T-cell (primary cell): Measurements from ENCODE around the gene GKN2. TPM values are rescaled to one million over a fixed set of nuclear protein-coding genes. Genes with fewer than 3 reads are reported as not detected.

Source experiments
- ATAC-seq, 4 experiments: fragments of 200-7000 bp in 3 of 4; fragments of 150-1000 bp in 1 of 4; cut with Tn5 transposase; replicated peaks in 1 of 4; 1 replicate in 3 of 4; 2 replicates in 1 of 4; pipeline ENCODE4 v1.10.0; 2021; ENCODE audit warnings: moderate library complexity in 3 of 4, mild to moderate bottlenecking in 2 of 4, moderate number of reproducible peaks in 1 of 4
- CTCF ChIA-PET, 2 donors: fragments of 300-600 bp; sonication (Branson Sonifier 250); formaldehyde crosslinking; loops; one replicate each; lab custom pipeline; 2022; ENCODE audit warnings: antibody characterized with exemption in 2 of 2; lab: Charles Lee
- POLR2A ChIA-PET, 2 donors: fragments of 300-600 bp; sonication (Branson Sonifier 250); formaldehyde crosslinking; loops; one replicate each; lab custom pipeline; 2022; ENCODE audit warnings: antibody characterized with exemption in 2 of 2; lab: Charles Lee
- DNase-seq, 35 experiments: peaks; one replicate each; pipeline versions ENCODE4 v3.0.0 to v3.0.0-alpha.2; 2013 to 2023
- H3K27ac ChIP-seq: one replicate; pipeline ENCODE4 v1.5.1; 2013; ENCODE audit warnings: low read length
- H3K27me3 ChIP-seq, 2 experiments: replicated peaks in 1 of 2; 1 replicate in 1 of 2; 2 replicates in 1 of 2; pipeline versions ENCODE4 v1.6.1 to v1.7.0; 2013; ENCODE audit warnings: low read length in 1 of 2, mixed read lengths in 1 of 2; ENCODE audit not compliant: control insufficient read depth in 2 of 2, insufficient read depth in 2 of 2; ENCODE audit errors: extremely low read depth in 1 of 2
- H3K36me3 ChIP-seq, 2 donors: 1 replicate in 1 of 2; 2 replicates in 1 of 2; pipeline versions ENCODE4 v1.6.1 to v1.7.0; 2013; ENCODE audit warnings: low read length in 1 of 2; ENCODE audit not compliant: control insufficient read depth in 2 of 2, insufficient read depth in 1 of 2; ENCODE audit errors: extremely low read depth in 1 of 2
- H3K4me1 ChIP-seq, 2 experiments: 1 replicate in 1 of 2; 2 replicates in 1 of 2; pipeline versions ENCODE4 v1.6.1 to v1.7.0; 2013; ENCODE audit warnings: low read length in 2 of 2, mixed read lengths in 1 of 2; ENCODE audit not compliant: insufficient read depth in 2 of 2, control insufficient read depth in 1 of 2; ENCODE audit errors: extremely low read depth in 1 of 2
- H3K4me3 ChIP-seq, 2 donors: 1 replicate in 1 of 2; 2 replicates in 1 of 2; pipeline versions ENCODE4 v1.5.1 to v1.7.0; 2013; ENCODE audit warnings: mild to moderate bottlenecking in 2 of 2, low read length in 1 of 2, moderate library complexity in 1 of 2; ENCODE audit not compliant: control insufficient read depth in 1 of 2; ENCODE audit errors: extremely low read depth in 1 of 2
- H3K9me3 ChIP-seq: 2 replicates; pipeline ENCODE4 v1.7.0; 2013
- H3K27ac Mint-ChIP-seq, 2 donors: one replicate each; pipeline ENCODE4 v1.8.0; 2020 to 2021; ENCODE audit warnings: mild to moderate bottlenecking in 2 of 2, mixed read lengths in 2 of 2
- H3K27me3 Mint-ChIP-seq, 2 donors: one replicate each; pipeline ENCODE4 v1.8.0; 2021 to 2022; ENCODE audit warnings: mixed read lengths in 2 of 2
- H3K36me3 Mint-ChIP-seq: one replicate; pipeline ENCODE4 v1.8.0; 2021; ENCODE audit warnings: mixed read lengths
- H3K4me1 Mint-ChIP-seq, 3 donors: one replicate each; pipeline ENCODE4 v1.8.0; 2020 to 2022; ENCODE audit warnings: mixed read lengths in 3 of 3, mild to moderate bottlenecking in 1 of 3
- H3K4me3 Mint-ChIP-seq, 3 donors: one replicate each; pipeline ENCODE4 v1.8.0; 2020 to 2022; ENCODE audit warnings: mild to moderate bottlenecking in 3 of 3, mixed read lengths in 3 of 3, moderate library complexity in 3 of 3
- H3K9me3 Mint-ChIP-seq, 3 donors: one replicate each; pipeline ENCODE4 v1.8.0; 2020 to 2022; ENCODE audit warnings: mixed read lengths in 3 of 3
- WGBS: methylation state at CpG from one replicate; pipeline ENCODE4 v1.1.5; 2013; ENCODE audit warnings: missing lambda C conversion rate; ENCODE audit not compliant: insufficient coverage; 5-methylcytosine and 5-hydroxymethylcytosine counted together
- total RNA-seq, 35 experiments: library from RNA in 6 of 35; stranded (reverse) in 6 of 35; fragments of 120-200 nt in 1 of 35; gene quantifications; one replicate each; pipeline versions ENCODE4 v1.2.1 to v1.2.4 and lab custom pipeline; 2013 to 2026

Gene GKN2
- total RNA-seq, 5 donors from 2014 or later (not counting 1 experiment from before 2014, with no cell fraction given) = not detected

GRCh38 chr2:68921646-68922045 lies 31.0 kb downstream of the GKN2 start:
- ATAC-seq (no peak), DNase-seq (no peak)
- Histone ChIP-seq H3K27ac (no peak overlapping the region), H3K27me3 (peaks cover 0 to 1% of the 10 kb centered on the region in 2 experiments), H3K36me3 (no peaks in the 10 kb centered on the region), H3K4me3 (no peak overlapping the region), H3K9me3 (no peaks in the 10 kb centered on the region), H3K4me1 (no peaks in the 10 kb centered on the region)
- H3K36me3 Mint-ChIP-seq = no peaks in the 10 kb centered on the region
- H3K4me1 Mint-ChIP-seq = peaks cover 3 to 5% (median 4%) of the 10 kb centered on the region in 3 donors
- H3K9me3 Mint-ChIP-seq = no peaks in the 10 kb centered on the region
- ChIA-PET POLR2A (no interaction called here), CTCF (interaction anchor here in 1 of 2 donors (0.8 to 1.0 kb wide), 2 partner anchors 170 to 458 kb away, joined by 3 read pairs; no protein-coding TSS in a partner anchor)
- peak overlapping the region in 1 of 2 donors; percentile 8 for H3K27ac Mint-ChIP-seq
- WGBS = no CpG with 5 or more reads among the region's 4 CpGs
- no peaks in the 10 kb centered on the region for H3K27me3 Mint-ChIP-seq
- no peak overlapping the region for H3K4me3 Mint-ChIP-seq

- no peak overlapping the region for H3K27ac ChIP-seq
- Mint-ChIP-seq H3K4me1 (peaks cover 3 to 5% (median 4%) of the 10 kb centered on the region in 3 donors), H3K36me3 (no peaks in the 10 kb centered on the region), H3K27me3 (no peaks in the 10 kb centered on the region), H3K9me3 (no peaks in the 10 kb centered on the region), H3K27ac (no peak overlapping the region), H3K4me3 (no peak overlapping the region)
- ChIA-PET POLR2A (no interaction called here), CTCF (interaction anchor here in 1 of 2 donors (0.6 to 1.2 kb wide), 5 partner anchors 169 to 574 kb away, joined by 3 to 5 read pairs (median 3); no protein-coding TSS in a partner anchor)
- H3K4me1 ChIP-seq = no peaks in the 10 kb centered on the region
- H3K9me3 ChIP-seq = no peaks in the 10 kb centered on the region
- no peaks in the 10 kb centered on the region for H3K36me3 ChIP-seq
- DNase-seq (no peak), ATAC-seq (no peak)
- no peaks in the 10 kb centered on the region for H3K27me3 ChIP-seq
- H3K4me3 ChIP-seq = no peak overlapping the region
- WGBS = 100% methylated on average over 1 of the region's 6 CpGs
Observed at GRCh38 chr2:68920481-68921170, 32.1 kb downstream of the GKN2 start.

- Mint-ChIP-seq H3K36me3 (no peaks in the 10 kb centered on the region), H3K27me3 (no peaks in the 10 kb centered on the region), H3K9me3 (no peaks in the 10 kb centered on the region), H3K4me3 (no peak overlapping the region), H3K27ac (no peak overlapping the region), H3K4me1 (no peaks in the 10 kb centered on the region)
- WGBS = 96% methylated on average over 4 of the region's 7 CpGs
- DNase-seq (no peak), ATAC-seq (no peak)
- Histone ChIP-seq H3K4me1 (peaks cover 0 to 9% of the 10 kb centered on the region in 2 experiments), H3K27me3 (no peaks in the 10 kb centered on the region), H3K4me3 (no peak overlapping the region), H3K9me3 (no peaks in the 10 kb centered on the region), H3K27ac (no peak overlapping the region), H3K36me3 (no peaks in the 10 kb centered on the region)
- ChIA-PET CTCF (interaction anchor here in 1 of 2 donors (0.5 to 1.3 kb wide), 3 partner anchors 80 to 455 kb away, joined by 3 to 4 read pairs (median 3); no protein-coding TSS in a partner anchor), POLR2A (no interaction called here)
Observed at GRCh38 chr2:68918497-68918896, 34.2 kb downstream of the GKN2 start.

- Mint-ChIP-seq H3K27me3 (no peaks in the 10 kb centered on the region), H3K4me1 (no peaks in the 10 kb centered on the region), H3K9me3 (no peaks in the 10 kb centered on the region), H3K27ac (no peak overlapping the region), H3K4me3 (no peak overlapping the region), H3K36me3 (no peaks in the 10 kb centered on the region)
- CTCF ChIA-PET = interaction anchor here (0.6 kb wide), 2 partner anchors 433 to 452 kb away, joined by 4 to 8 read pairs; no protein-coding TSS in a partner anchor
- Histone ChIP-seq H3K4me1 (peaks cover 6 to 23% of the 10 kb centered on the region in 2 experiments), H3K27me3 (no peaks in the 10 kb centered on the region), H3K27ac (no peak overlapping the region), H3K4me3 (no peak overlapping the region), H3K9me3 (no peaks in the 10 kb centered on the region), H3K36me3 (no peaks in the 10 kb centered on the region)
- WGBS = no CpG with 5 or more reads among the region's 3 CpGs
- POLR2A ChIA-PET = no interaction called here
- ATAC-seq = no peak
- DNase-seq = no peak
Observed at GRCh38 chr2:68917034-68917718, 35.5 kb downstream of the GKN2 start.

GRCh38 chr2:68916226-68916625 lies 36.5 kb downstream of the GKN2 start:
- 100% methylated on average over 1 of the region's 1 CpG for WGBS
- Mint-ChIP-seq H3K4me1 (peaks cover 0 to 2% (median 0%) of the 10 kb centered on the region in 3 donors), H3K27ac (no peak overlapping the region), H3K9me3 (no peaks in the 10 kb centered on the region), H3K27me3 (no peaks in the 10 kb centered on the region), H3K4me3 (no peak overlapping the region), H3K36me3 (no peaks in the 10 kb centered on the region)
- H3K4me3 ChIP-seq = no peak overlapping the region
- no peaks in the 10 kb centered on the region for H3K27me3 ChIP-seq
- H3K9me3 ChIP-seq = no peaks in the 10 kb centered on the region
- POLR2A ChIA-PET = no interaction called here
- DNase-seq (no peak), ATAC-seq (no peak)
- H3K27ac ChIP-seq = no peak overlapping the region
- H3K36me3 ChIP-seq = no peaks in the 10 kb centered on the region
- peaks cover 11 to 32% of the 10 kb centered on the region in 2 experiments for H3K4me1 ChIP-seq
- CTCF ChIA-PET = interaction anchor here in 1 of 2 donors (0.6 kb wide), 1 partner anchor 451 kb away, joined by 4 read pairs; no protein-coding TSS in a partner anchor

GRCh38 chr2:68915393-68915792 lies 37.3 kb downstream of the GKN2 start:
- 92% methylated on average over 4 of the region's 4 CpGs for WGBS
- peaks cover 11 to 34% of the 10 kb centered on the region in 2 experiments for H3K4me1 ChIP-seq

More at GRCh38 chr2:68915393-68915792, 37.3 kb downstream of the GKN2 start:
- H3K9me3 Mint-ChIP-seq = no peaks in the 10 kb centered on the region
- no peak for DNase-seq
- ChIA-PET CTCF (interaction anchor here in 1 of 2 donors (0.7 to 1.3 kb wide), 2 partner anchors 25 to 164 kb away, joined by 3 to 7 read pairs; no protein-coding TSS in a partner anchor), POLR2A (interaction anchor here in 1 of 2 donors (0.6 kb wide), 1 partner anchor 8 kb away, joined by 3 read pairs; no protein-coding TSS in a partner anchor)
- H3K27ac Mint-ChIP-seq = no peak overlapping the region
- H3K4me3 Mint-ChIP-seq = no peak overlapping the region
- Histone ChIP-seq H3K4me3 (no peak overlapping the region), H3K36me3 (no peaks in the 10 kb centered on the region), H3K9me3 (no peaks in the 10 kb centered on the region), H3K27me3 (no peaks in the 10 kb centered on the region), H3K27ac (no peak overlapping the region)
- no peaks in the 10 kb centered on the region for H3K36me3 Mint-ChIP-seq
- no peaks in the 10 kb centered on the region for H3K27me3 Mint-ChIP-seq
- peaks cover 1 to 4% (median 2%) of the 10 kb centered on the region in 3 donors for H3K4me1 Mint-ChIP-seq
- ATAC-seq = no peak
